Large intestine (tissue), 3 donors: Measurements from ENCODE around the gene UCKL1. TPM values are rescaled to one million over a fixed set of nuclear protein-coding genes. Genes with fewer than 3 reads are reported as not detected.

ENCODE experiments used
- DNase-seq, 2 donors: peaks; one replicate each; pipeline versions ENCODE4 v3.0.0 to v3.0.0-alpha.2; 2013
- H3K27ac ChIP-seq: one replicate; pipeline ENCODE4 v1.5.1; 2013; ENCODE audit warnings: low read length
- H3K27me3 ChIP-seq: 2 replicates; pipeline ENCODE4 v1.6.1; 2013; ENCODE audit warnings: low read length; ENCODE audit not compliant: control insufficient read depth, insufficient read depth
- H3K36me3 ChIP-seq: 2 replicates; pipeline ENCODE4 v1.6.1; 2013; ENCODE audit warnings: low read length; ENCODE audit not compliant: control insufficient read depth, insufficient read depth
- H3K4me1 ChIP-seq: one replicate; pipeline ENCODE4 v1.6.1; 2013; ENCODE audit warnings: low read length; ENCODE audit not compliant: control insufficient read depth, insufficient read depth
- H3K4me3 ChIP-seq: one replicate; pipeline ENCODE4 v1.5.1; 2013; ENCODE audit warnings: low read length
- H3K9me3 ChIP-seq: one replicate; pipeline ENCODE4 v1.6.1; 2013; ENCODE audit warnings: mild to moderate bottlenecking, low read depth, low read length, moderate library complexity; ENCODE audit not compliant: control insufficient read depth
- WGBS: methylation state at CpG from one replicate; pipeline ENCODE4 v1.1.5; 2013; ENCODE audit warnings: low lambda C conversion rate; ENCODE audit not compliant: insufficient coverage; 5-methylcytosine and 5-hydroxymethylcytosine counted together
- polyA plus RNA-seq: library from polyadenylated mRNA; unstranded; fragments of 120-200 nt; gene quantifications from one replicate; pipeline ENCODE4 v1.2.1, GENCODE V29; 2013

The UCKL1 gene
- polyA plus RNA-seq, 1 donor = 54.2 TPM

- Histone ChIP-seq H3K4me1 (peaks cover 20% of the 10 kb centered on the region), H3K9me3 (peaks cover 12% of the 10 kb centered on the region), H3K4me3 (no peak overlapping the region), H3K27me3 (no peaks in the 10 kb centered on the region), H3K27ac (no peak overlapping the region), H3K36me3 (peaks cover 20% of the 10 kb centered on the region)
- DNase-seq = no peak
- no CpG with 5 or more reads among the region's 4 CpGs for WGBS
These were observed 2.3 kb upstream of the UCKL1 start for GRCh38 chr20:63958471-63958870.

DNA sequence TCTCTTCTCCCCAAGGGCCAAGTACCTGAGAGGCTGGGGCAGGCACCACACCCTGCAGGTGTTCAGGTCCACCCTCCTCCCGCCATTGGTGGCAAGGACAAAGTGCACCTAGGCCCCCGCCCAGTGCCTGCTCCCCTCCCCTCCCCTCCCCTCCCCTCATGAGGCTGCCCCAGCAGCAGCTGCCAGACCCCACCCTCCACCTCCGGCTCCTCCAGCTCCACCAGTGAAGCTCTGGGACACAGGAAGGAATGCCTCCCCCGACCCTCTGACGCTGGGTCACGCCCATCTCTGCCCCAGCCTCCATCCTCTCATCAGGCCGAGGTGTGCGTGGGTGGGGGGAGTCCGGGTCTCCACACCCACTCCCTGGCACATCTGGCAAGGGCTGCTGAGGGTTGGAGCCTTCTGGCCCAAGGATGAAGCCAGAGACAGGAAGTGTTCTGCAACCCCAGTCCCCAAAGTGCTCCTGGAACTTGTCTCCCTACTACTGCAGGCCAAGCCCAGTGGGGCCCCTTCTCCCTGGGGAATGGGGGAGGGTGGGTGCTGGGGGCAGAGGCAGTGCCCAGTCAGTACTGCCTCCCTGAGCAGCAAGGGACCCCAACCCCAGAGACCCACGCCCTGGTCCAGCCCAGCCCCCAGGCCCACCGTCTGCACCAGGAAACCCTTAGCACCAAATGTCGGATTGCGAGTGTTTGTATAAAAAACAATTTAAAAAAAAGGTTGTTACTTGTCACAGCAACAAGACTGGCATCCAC is 1.6 kb upstream of the UCKL1 start:
- Histone ChIP-seq H3K36me3 (peaks cover 18% of the 10 kb centered on the region), H3K27me3 (no peaks in the 10 kb centered on the region), H3K9me3 (peaks cover 6% of the 10 kb centered on the region), H3K27ac (peak overlapping the region; percentile 83), H3K4me3 (peak overlapping the region; percentile 54), H3K4me1 (peaks cover 20% of the 10 kb centered on the region)
- peak; percentile 77 to 92 for DNase-seq
- no CpG with 5 or more reads among the region's 13 CpGs for WGBS

GRCh38 chr20:63957004-63957689 is 931 bp upstream of the UCKL1 start:
- no CpG with 5 or more reads among the region's 28 CpGs for WGBS
- peak overlapping the region; percentile 54 for H3K4me3 ChIP-seq
- no peaks in the 10 kb centered on the region for H3K9me3 ChIP-seq
- peaks cover 21% of the 10 kb centered on the region for H3K4me1 ChIP-seq
- peak; percentile 72 to 92 for DNase-seq
- H3K27me3 ChIP-seq = no peaks in the 10 kb centered on the region
- peaks cover 16% of the 10 kb centered on the region for H3K36me3 ChIP-seq
- H3K27ac ChIP-seq = peak overlapping the region; percentile 83

DNA sequence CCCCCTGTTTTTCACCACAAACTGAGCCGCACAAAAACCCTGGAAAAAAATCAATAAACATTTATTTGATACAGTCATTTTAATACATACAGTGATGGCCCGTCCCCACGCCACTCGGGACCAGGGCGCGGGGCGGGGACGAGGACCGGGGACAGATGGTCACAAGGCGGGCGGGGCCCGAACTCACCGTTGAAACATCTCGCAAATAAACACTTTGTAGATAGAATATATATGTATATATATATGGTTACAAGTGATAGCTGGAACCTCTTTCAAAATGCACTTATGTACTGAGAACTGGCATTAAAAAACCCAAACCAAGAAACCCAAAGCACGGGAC is 418 bp upstream of the UCKL1 start:
- no CpG with 5 or more reads among the region's 15 CpGs for WGBS
- Histone ChIP-seq H3K27me3 (no peaks in the 10 kb centered on the region), H3K9me3 (no peaks in the 10 kb centered on the region), H3K4me3 (peak overlapping the region; percentile 54), H3K36me3 (peaks cover 15% of the 10 kb centered on the region), H3K4me1 (peaks cover 26% of the 10 kb centered on the region), H3K27ac (peak overlapping the region; percentile 83)
- no peak for DNase-seq

DNA sequence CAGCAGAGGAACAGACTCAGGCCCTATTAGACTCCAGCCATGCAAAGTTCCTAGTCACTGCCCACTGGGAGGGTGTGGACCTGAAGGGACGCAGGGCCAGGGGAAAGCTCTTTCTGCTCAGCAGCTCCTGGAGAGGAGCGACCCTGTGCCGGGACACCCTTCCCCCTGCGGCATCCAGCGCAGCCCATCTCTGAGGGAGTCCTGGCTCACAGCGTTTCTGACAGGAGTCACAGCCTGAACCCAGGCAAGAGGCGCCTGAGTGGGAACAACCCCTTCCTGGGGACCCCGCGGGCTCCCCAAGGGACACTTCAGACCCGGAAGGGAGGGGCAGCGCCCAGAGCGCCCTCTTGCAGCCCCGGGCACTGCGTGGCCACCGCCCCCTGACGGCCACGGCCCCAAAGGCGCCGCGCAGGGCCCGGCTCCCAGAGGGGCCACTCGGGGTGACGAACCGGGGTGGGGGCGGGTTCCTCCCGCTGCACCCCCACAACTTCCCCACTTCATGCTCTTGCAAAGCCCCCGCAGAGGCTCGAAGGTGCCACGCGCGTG is 862 bp downstream of the UCKL1 start:
- Histone ChIP-seq H3K27ac (peak overlapping the region; percentile 82), H3K4me3 (peak overlapping the region; percentile 85), H3K27me3 (no peaks in the 10 kb centered on the region), H3K4me1 (peaks cover 26% of the 10 kb centered on the region), H3K36me3 (peaks cover 15% of the 10 kb centered on the region), H3K9me3 (no peaks in the 10 kb centered on the region)
- no CpG with 5 or more reads among the region's 31 CpGs for WGBS
- DNase-seq = no peak

DNA sequence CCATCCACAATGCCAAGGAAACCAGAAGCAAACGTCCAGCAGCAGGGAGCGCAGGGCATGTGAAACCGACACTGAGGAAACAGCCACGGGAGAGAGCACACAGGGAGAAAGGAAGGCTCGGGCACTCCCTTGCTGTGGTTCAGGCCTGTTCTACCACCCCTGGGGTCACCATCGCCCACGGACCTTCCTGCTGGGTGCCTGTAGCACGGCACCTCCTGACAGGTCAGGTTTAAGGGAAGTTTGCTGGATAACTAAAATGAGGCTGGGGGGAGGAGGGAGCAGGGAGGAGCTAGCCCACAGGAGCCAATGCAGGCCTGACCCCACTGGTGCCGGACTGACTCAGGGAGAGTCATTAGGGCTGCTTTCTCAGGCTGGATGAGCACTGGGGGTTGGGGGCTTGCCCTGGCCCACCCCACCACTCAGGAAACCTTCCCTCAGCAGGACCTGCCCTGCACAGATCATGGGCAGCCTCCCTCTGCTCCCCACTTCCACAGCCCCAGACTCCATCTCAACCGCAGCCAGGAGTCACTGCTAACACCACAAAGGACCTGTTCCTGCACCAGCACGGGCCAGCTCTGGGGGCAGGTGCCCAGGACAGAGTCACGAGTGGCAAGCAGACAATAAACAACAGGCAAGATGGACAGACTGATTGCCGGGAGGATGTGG is 2.3 kb downstream of the UCKL1 start:
- H3K4me3 ChIP-seq = no peak overlapping the region
- H3K27me3 ChIP-seq = no peaks in the 10 kb centered on the region
- no peak overlapping the region for H3K27ac ChIP-seq
- WGBS = no CpG with 5 or more reads among the region's 13 CpGs
- peaks cover 12% of the 10 kb centered on the region for H3K36me3 ChIP-seq
- no peaks in the 10 kb centered on the region for H3K9me3 ChIP-seq
- H3K4me1 ChIP-seq = peaks cover 39% of the 10 kb centered on the region
- DNase-seq = no peak

DNA sequence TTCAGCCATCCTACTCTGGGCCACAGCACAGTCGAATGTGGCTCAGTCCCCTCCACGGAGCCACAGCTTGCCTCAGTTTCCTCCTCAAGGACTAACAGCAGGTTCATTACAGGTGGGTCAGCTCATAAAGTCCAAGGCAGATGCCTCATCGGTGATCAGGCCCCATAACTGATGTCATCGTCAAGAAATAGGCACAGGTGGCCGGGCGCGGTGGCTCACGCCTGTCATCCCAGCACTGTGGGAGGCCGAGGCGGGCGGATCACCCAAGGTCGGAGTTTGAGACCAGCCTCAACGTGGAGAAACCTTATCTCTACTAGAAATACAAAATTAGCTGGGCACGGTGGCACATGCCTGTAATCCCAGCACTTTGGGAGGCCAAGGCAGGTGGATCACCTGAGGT is 3.4 kb downstream of the UCKL1 start:
- H3K36me3 ChIP-seq = peaks cover 15% of the 10 kb centered on the region
- no peaks in the 10 kb centered on the region for H3K9me3 ChIP-seq
- no peak overlapping the region for H3K4me3 ChIP-seq
- H3K27ac ChIP-seq = no peak overlapping the region
- peaks cover 42% of the 10 kb centered on the region for H3K4me1 ChIP-seq
- WGBS = no CpG with 5 or more reads among the region's 14 CpGs
- no peaks in the 10 kb centered on the region for H3K27me3 ChIP-seq
- DNase-seq = no peak

DNA sequence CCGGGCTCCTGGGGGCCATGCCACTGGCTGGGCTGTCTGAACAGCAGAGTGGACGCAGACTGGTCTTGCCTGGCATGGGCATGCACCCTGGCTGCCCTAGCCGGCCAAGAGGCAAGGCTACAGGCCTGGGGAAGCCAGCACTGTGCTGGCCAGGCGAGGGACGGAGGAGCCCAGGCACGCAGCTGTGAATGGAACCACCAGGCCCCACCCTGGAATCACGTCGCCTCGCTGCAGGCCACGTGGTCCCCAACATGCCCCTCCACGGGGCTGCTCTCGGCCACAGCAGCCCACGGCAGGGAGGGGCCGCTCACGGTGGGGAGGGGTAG is 4.0 kb downstream of the UCKL1 start:
- Histone ChIP-seq H3K9me3 (no peaks in the 10 kb centered on the region), H3K4me3 (no peak overlapping the region), H3K36me3 (peaks cover 17% of the 10 kb centered on the region), H3K4me1 (peaks cover 41% of the 10 kb centered on the region), H3K27me3 (no peaks in the 10 kb centered on the region), H3K27ac (no peak overlapping the region)
- no peak for DNase-seq
- WGBS = no CpG with 5 or more reads among the region's 15 CpGs

DNA sequence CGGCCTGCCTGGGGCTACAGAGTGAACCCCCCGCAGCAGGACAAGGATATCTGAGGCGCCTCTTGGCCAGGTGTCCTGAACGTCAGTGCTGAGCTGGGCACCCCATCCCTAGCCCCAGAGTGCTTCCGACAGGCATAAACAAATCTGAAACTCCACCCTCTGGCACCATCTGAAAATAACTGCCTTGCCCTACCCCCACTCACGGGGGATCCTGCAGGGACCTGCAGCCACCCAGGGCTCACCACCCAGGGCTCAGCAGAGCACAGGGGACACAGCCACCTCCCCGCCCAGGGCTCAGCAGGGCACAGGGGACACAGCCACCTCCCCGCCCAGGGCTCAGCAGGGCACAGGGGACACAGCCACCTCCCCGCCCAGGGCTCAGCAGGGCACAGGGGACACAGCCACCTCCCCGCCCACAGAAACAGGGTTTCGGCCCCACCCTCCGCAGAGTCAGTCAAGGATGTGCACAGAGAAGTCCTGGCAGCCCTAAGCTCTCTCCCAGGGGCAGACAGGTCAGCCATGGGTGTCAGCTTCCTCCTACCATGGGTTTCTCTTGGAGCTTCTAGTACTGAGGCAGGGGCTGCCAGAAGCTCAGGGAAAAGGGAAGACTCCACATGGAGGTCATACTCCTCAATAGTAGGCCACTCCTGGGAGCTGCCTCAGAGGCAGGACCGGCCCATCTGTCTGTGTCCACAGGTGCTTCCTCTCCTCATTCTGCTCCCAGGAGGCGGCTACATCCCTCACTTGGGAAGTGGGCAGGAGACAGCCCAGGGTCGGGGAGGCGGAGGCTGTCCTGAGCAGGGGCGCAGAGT is 4.6 kb downstream of the UCKL1 start:
- Histone ChIP-seq H3K4me1 (peaks cover 41% of the 10 kb centered on the region), H3K27ac (no peak overlapping the region), H3K9me3 (no peaks in the 10 kb centered on the region), H3K36me3 (peaks cover 17% of the 10 kb centered on the region), H3K4me3 (no peak overlapping the region), H3K27me3 (no peaks in the 10 kb centered on the region)
- WGBS = no CpG with 5 or more reads among the region's 17 CpGs
- DNase-seq = no peak
